Measurements from ENCODE around the gene BLVRB. TPM values are rescaled to one million over a fixed set of nuclear protein-coding genes. Genes with fewer than 3 reads are reported as not detected.
"Not testable (repeated sequence)": the region's sequence is repeated elsewhere in the genome, so short reads cannot be mapped to it uniquely, and the experiment has no call there.

BLVRB gene
- total and polyA plus RNA-seq, 2 donors (not counting 3 experiments of a cell fraction or from before 2014, with no cell fraction given): 30.8 to 113 TPM

- CTCF ChIA-PET: no interaction called here
- no peaks in the 10 kb centered on the region for H3K27me3 ChIP-seq (ENCODE audit: control insufficient read depth in 2 of 2, insufficient read depth in 2 of 2, low read length in 2 of 2)
- H3K79me2 ChIP-seq (ENCODE audit: control insufficient read depth, insufficient read depth, low read length): no peaks in the 10 kb centered on the region
- DNase-seq (ENCODE audit: low read depth, low spot score) (no peak), FAIRE-seq (no peak)
- H3K36me3 ChIP-seq (ENCODE audit: control insufficient read depth in 2 of 2, extremely low read depth in 1 of 2, insufficient read depth in 2 of 2, low read length in 2 of 2): no peaks in the 10 kb centered on the region
- dilution Hi-C loops (cut with MboI; ENCODE audit: extremely low pct_ligation_motif_present, low sequenced_read_pairs): no loop called here
- intact Hi-C loops (cut with micrococcal nuclease): no loop called here
- no peak overlapping the region for H2AFZ ChIP-seq (ENCODE audit: low read depth, low read length)
- no peak overlapping the region for H3K4me3 ChIP-seq (replicated peaks in 1 of 3; ENCODE audit: insufficient read depth in 1 of 3, low read depth in 1 of 3, low read length in 3 of 3)
- H3K9ac ChIP-seq (replicated peaks; ENCODE audit: extremely low read depth, insufficient read depth, low read length): no peak overlapping the region
- H3K9me3 ChIP-seq (replicated peaks; ENCODE audit: control insufficient read depth, insufficient read depth, low read length): no peaks in the 10 kb centered on the region
- TF ChIP-seq POLR2A (IDR thresholded peaks at IDR 0.05; ENCODE audit: low read depth, low read length): no peak
- H3K4me2 ChIP-seq (ENCODE audit: insufficient read depth, low read length): no peak overlapping the region
- no peaks in the 10 kb centered on the region for H4K20me1 ChIP-seq (replicated peaks; ENCODE audit: control insufficient read depth, extremely low read depth, insufficient read depth, low read length)
- no TSS peak for BruUV-seq (replicated peaks)
- H3K9me1 ChIP-seq (replicated peaks; ENCODE audit: control insufficient read depth, extremely low read depth, insufficient read depth, low read length): no peaks in the 10 kb centered on the region
- no peak overlapping the region for H3K27ac ChIP-seq (ENCODE audit: insufficient read depth, low read depth, low read length)
- no peaks in the 10 kb centered on the region for H3K4me1 ChIP-seq (ENCODE audit: control insufficient read depth, extremely low read depth, insufficient read depth, low read length)
- POLR2A ChIA-PET: no interaction called here
Observed at GRCh38 chr19:40457953-40458596, 7.5 kb downstream of the BLVRB start.

DNA sequence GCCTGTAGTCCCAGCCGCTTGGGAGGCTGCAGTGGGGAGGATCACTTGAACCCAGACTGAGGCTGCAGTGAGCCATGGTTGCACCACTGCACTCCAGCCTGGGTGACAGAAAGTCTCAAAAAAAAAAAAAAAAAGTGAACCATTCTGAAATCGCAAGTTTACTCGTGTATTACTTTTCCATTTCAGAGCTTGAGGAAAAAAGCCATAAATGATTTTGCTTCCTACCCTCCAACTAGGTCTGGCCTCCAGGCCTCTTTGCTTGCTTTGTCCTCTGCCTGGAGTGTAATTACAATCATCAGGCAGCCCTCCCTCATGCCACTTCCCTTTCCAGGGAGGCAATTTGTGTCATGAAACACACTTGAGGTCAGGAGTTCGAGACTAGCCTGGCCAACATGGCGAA, 8.5 kb downstream of the BLVRB start:
- no peak overlapping the region for H3K4me2 ChIP-seq (ENCODE audit: insufficient read depth, low read length)
- no peaks in the 10 kb centered on the region for H3K4me1 ChIP-seq (ENCODE audit: control insufficient read depth, extremely low read depth, insufficient read depth, low read length)
- no peak overlapping the region for H3K27ac ChIP-seq (ENCODE audit: insufficient read depth, low read depth, low read length)
- no peaks in the 10 kb centered on the region for H3K79me2 ChIP-seq (ENCODE audit: control insufficient read depth, insufficient read depth, low read length)
- no TSS peak for BruUV-seq (replicated peaks)
- dilution Hi-C loops (cut with MboI; ENCODE audit: extremely low pct_ligation_motif_present, low sequenced_read_pairs): no loop called here
- DNase-seq (ENCODE audit: low read depth, low spot score): no peak
- no peak for TF ChIP-seq POLR2AphosphoS5 (IDR thresholded peaks at IDR 0.05; ENCODE audit: insufficient read depth, low read depth, low read length)
- TF ChIP-seq FOS (IDR thresholded peaks at IDR 0.05; ENCODE audit: borderline replicate concordance, insufficient read depth, low read length): no peak
- no peaks in the 10 kb centered on the region for H3K9me1 ChIP-seq (replicated peaks; ENCODE audit: control insufficient read depth, extremely low read depth, insufficient read depth, low read length)
- H3K4me3 ChIP-seq (replicated peaks in 1 of 3; ENCODE audit: insufficient read depth in 1 of 3, low read depth in 1 of 3, low read length in 3 of 3): no peak overlapping the region
- intact Hi-C loops (cut with micrococcal nuclease): no loop called here
- no peaks in the 10 kb centered on the region for H3K27me3 ChIP-seq (ENCODE audit: control insufficient read depth in 2 of 2, insufficient read depth in 2 of 2, low read length in 2 of 2)
- no peaks in the 10 kb centered on the region for H4K20me1 ChIP-seq (replicated peaks; ENCODE audit: control insufficient read depth, extremely low read depth, insufficient read depth, low read length)
- H3K36me3 ChIP-seq (ENCODE audit: control insufficient read depth in 2 of 2, extremely low read depth in 1 of 2, insufficient read depth in 2 of 2, low read length in 2 of 2): no peaks in the 10 kb centered on the region
- H3K9me3 ChIP-seq (replicated peaks; ENCODE audit: control insufficient read depth, insufficient read depth, low read length): no peaks in the 10 kb centered on the region
- FAIRE-seq: no peak
- ChIA-PET CTCF (interaction anchor here (1.0 to 1.7 kb wide), 2 partner anchors 8 to 31 kb away, joined by 3 to 6 read pairs; partner anchors contain the start of gene BLVRB), POLR2A (no interaction called here)
- no peak overlapping the region for H2AFZ ChIP-seq (ENCODE audit: low read depth, low read length)
- no peak overlapping the region for H3K9ac ChIP-seq (replicated peaks; ENCODE audit: extremely low read depth, insufficient read depth, low read length)

DNA sequence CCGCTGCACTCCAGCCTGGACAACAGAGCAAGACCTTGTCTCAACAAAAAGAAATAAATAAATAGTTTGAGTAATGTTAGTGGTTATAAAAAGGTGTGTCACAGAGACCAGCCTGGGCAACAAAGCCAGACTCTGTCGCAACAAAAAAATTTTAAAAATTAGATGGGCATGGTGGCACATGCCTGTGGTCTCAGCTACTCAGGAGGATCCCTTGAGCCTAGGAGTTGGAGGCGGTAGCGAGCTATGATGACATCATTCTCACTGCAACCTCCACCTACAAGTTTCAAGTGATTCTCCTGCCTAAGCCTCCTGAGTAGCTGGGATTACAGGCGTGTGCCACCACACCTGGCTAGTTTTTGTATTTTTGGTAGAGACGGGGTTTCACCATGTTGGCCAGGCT, 11.6 kb downstream of the BLVRB start:
- FAIRE-seq; H3K9ac ChIP-seq (replicated peaks; ENCODE audit: extremely low read depth, insufficient read depth, low read length); intact Hi-C loops (cut with micrococcal nuclease); dilution Hi-C loops (cut with MboI; ENCODE audit: extremely low pct_ligation_motif_present, low sequenced_read_pairs); H4K20me1 ChIP-seq (replicated peaks; ENCODE audit: control insufficient read depth, extremely low read depth, insufficient read depth, low read length); H3K79me2 ChIP-seq (ENCODE audit: control insufficient read depth, insufficient read depth, low read length); H3K4me2 ChIP-seq (ENCODE audit: insufficient read depth, low read length); POLR2A ChIA-PET; DNase-seq (ENCODE audit: low read depth, low spot score); H3K9me3 ChIP-seq (replicated peaks; ENCODE audit: control insufficient read depth, insufficient read depth, low read length); H3K4me3 ChIP-seq (replicated peaks in 1 of 3; ENCODE audit: insufficient read depth in 1 of 3, low read depth in 1 of 3, low read length in 3 of 3); H3K9me1 ChIP-seq (replicated peaks; ENCODE audit: control insufficient read depth, extremely low read depth, insufficient read depth, low read length); BruUV-seq (replicated peaks); H2AFZ ChIP-seq (ENCODE audit: low read depth, low read length); H3K36me3 ChIP-seq (ENCODE audit: control insufficient read depth in 2 of 2, extremely low read depth in 1 of 2, insufficient read depth in 2 of 2, low read length in 2 of 2); H3K4me1 ChIP-seq (ENCODE audit: control insufficient read depth, extremely low read depth, insufficient read depth, low read length); H3K27me3 ChIP-seq (ENCODE audit: control insufficient read depth in 2 of 2, insufficient read depth in 2 of 2, low read length in 2 of 2); H3K27ac ChIP-seq (ENCODE audit: insufficient read depth, low read depth, low read length): not testable (repeated sequence)
- CTCF ChIA-PET: interaction anchor here (1.2 to 4.0 kb wide), 5 partner anchors 9 to 149 kb away, joined by 3 to 36 read pairs (median 5); partner anchors contain the start of gene BLVRB
